Esophagus squamous epithelium (tissue), 4 donors: ENCODE results near the gene HDAC10.

Experiments
- POLR2A ChIP-seq, 4 donors: fragments of 450-650 bp; IDR thresholded peaks; one replicate each; pipeline ENCODE4 v1.6.1; 2017; ENCODE audit warnings: antibody characterized with exemption in 4 of 4, mild to moderate bottlenecking in 4 of 4, moderate library complexity in 3 of 4
- TF ChIP-seq, protein P1 (sequence below), 6 experiments: fragments of 450-650 bp in 4 of 6; fragments of 200-600 bp in 2 of 6; sonication (generic) in 2 of 6; IDR thresholded peaks; one replicate each; pipeline ENCODE4 v1.5.1; 2016 to 2019; ENCODE audit warnings: antibody characterized with exemption in 6 of 6, mild to moderate bottlenecking in 4 of 6, moderate library complexity in 4 of 6

DNA sequence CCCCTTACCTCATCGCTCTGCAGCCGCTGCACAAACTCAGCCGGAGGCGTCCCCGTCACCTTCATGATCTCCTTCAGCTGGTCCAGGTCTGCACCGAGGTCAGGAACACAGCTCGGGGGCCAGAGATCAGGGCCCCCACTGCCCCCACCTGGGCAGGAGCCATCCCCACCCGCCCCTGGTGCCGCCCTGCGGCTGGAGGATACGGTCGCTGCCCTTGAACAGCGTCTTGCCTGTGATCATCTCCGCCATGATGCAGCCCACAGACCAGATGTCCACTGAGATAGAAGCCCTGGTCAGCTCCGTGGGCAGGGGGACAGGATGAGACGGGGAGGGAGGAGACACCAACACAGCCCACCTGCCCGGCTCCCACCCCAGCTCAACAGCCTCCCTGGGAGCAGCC lies 4.5 kb upstream of the HDAC10 start:
- TF ChIP-seq, protein P1, sequence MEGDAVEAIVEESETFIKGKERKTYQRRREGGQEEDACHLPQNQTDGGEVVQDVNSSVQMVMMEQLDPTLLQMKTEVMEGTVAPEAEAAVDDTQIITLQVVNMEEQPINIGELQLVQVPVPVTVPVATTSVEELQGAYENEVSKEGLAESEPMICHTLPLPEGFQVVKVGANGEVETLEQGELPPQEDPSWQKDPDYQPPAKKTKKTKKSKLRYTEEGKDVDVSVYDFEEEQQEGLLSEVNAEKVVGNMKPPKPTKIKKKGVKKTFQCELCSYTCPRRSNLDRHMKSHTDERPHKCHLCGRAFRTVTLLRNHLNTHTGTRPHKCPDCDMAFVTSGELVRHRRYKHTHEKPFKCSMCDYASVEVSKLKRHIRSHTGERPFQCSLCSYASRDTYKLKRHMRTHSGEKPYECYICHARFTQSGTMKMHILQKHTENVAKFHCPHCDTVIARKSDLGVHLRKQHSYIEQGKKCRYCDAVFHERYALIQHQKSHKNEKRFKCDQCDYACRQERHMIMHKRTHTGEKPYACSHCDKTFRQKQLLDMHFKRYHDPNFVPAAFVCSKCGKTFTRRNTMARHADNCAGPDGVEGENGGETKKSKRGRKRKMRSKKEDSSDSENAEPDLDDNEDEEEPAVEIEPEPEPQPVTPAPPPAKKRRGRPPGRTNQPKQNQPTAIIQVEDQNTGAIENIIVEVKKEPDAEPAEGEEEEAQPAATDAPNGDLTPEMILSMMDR (IDR thresholded peaks at IDR 0.05) = no peak
- no peak for TF ChIP-seq POLR2A (IDR thresholded peaks at IDR 0.05)
